ENCODE results near the gene TMEM19. TPM values are rescaled to one million over a fixed set of nuclear protein-coding genes. Genes with fewer than 3 reads are reported as not detected.

Gene TMEM19
- total RNA-seq, 1 donor from 2014 or later = 40.3 TPM

- Histone ChIP-seq H3K4me3 (ENCODE audit: low read depth, low read length) (no peak overlapping the region), H3K36me3 (ENCODE audit: control insufficient read depth, insufficient read depth, low read length) (no peaks in the 10 kb centered on the region), H3K27me3 (ENCODE audit: control insufficient read depth, insufficient read depth, low read length) (no peaks in the 10 kb centered on the region)
- no peak for FAIRE-seq
- DNase-seq (ENCODE audit: low read depth) = no peak
- TF ChIP-seq CTCF (IDR thresholded peaks at IDR 0.05; ENCODE audit: insufficient read depth, low read length, severe bottlenecking) = no peak
Observed at GRCh38 chr12:71731439-71732356, 45.8 kb downstream of the TMEM19 start.

GRCh38 chr12:71732357-71732712 is 46.5 kb downstream of the TMEM19 start:
- no peak overlapping the region for H3K4me3 ChIP-seq (ENCODE audit: low read depth, low read length)
- FAIRE-seq (no peak), DNase-seq (ENCODE audit: low read depth) (no peak)
- H3K27me3 ChIP-seq (ENCODE audit: control insufficient read depth, insufficient read depth, low read length) = no peaks in the 10 kb centered on the region
- no peaks in the 10 kb centered on the region for H3K36me3 ChIP-seq (ENCODE audit: control insufficient read depth, insufficient read depth, low read length)
- no peak for TF ChIP-seq CTCF (IDR thresholded peaks at IDR 0.05; ENCODE audit: insufficient read depth, low read length, severe bottlenecking)

- no peak for DNase-seq (ENCODE audit: low read depth)
- TF ChIP-seq CTCF (IDR thresholded peaks at IDR 0.05; ENCODE audit: insufficient read depth, low read length, severe bottlenecking) = no peak
- FAIRE-seq = no peak
- no peak overlapping the region for H3K4me3 ChIP-seq (ENCODE audit: low read depth, low read length)
- no peaks in the 10 kb centered on the region for H3K36me3 ChIP-seq (ENCODE audit: control insufficient read depth, insufficient read depth, low read length)
- H3K27me3 ChIP-seq (ENCODE audit: control insufficient read depth, insufficient read depth, low read length) = no peaks in the 10 kb centered on the region
Observed at GRCh38 chr12:71737197-71737596, 51.3 kb downstream of the TMEM19 start.

GRCh38 chr12:71742998-71743397 is 57.1 kb downstream of the TMEM19 start:
- no peak for FAIRE-seq

GRCh38 chr12:71744522-71745300 is 58.8 kb downstream of the TMEM19 start:
- DNase-seq (ENCODE audit: low read depth) (no peak), FAIRE-seq (no peak)
- TF ChIP-seq CTCF (IDR thresholded peaks at IDR 0.05; ENCODE audit: insufficient read depth, low read length, severe bottlenecking) = no peak
- no peaks in the 10 kb centered on the region for H3K27me3 ChIP-seq (ENCODE audit: control insufficient read depth, insufficient read depth, low read length)
- H3K4me3 ChIP-seq (ENCODE audit: low read depth, low read length) = no peak overlapping the region
- no peaks in the 10 kb centered on the region for H3K36me3 ChIP-seq (ENCODE audit: control insufficient read depth, insufficient read depth, low read length)

More at GRCh38 chr12:71742998-71743397, 57.1 kb downstream of the TMEM19 start:
- DNase-seq (ENCODE audit: low read depth) = no peak
- Histone ChIP-seq H3K27me3 (ENCODE audit: control insufficient read depth, insufficient read depth, low read length) (no peaks in the 10 kb centered on the region), H3K36me3 (ENCODE audit: control insufficient read depth, insufficient read depth, low read length) (no peaks in the 10 kb centered on the region), H3K4me3 (ENCODE audit: low read depth, low read length) (no peak overlapping the region)
- no peak for TF ChIP-seq CTCF (IDR thresholded peaks at IDR 0.05; ENCODE audit: insufficient read depth, low read length, severe bottlenecking)

Data from bronchial epithelial cell (primary cell).